OCI-M2 (cell line): ENCODE measurements around the gene ARPP21.

Source experiments
- DNase-seq: peaks from one replicate; lab custom pipeline; 2025; ENCODE audit not compliant: unreplicated experiment; lab: John Stamatoyannopoulos, UW

Gene ARPP21

GRCh38 chr3:35733341-35733740 lies 94.0 kb downstream of the ARPP21 start:
- DNase-seq, result no peak

GRCh38 chr3:35733864-35734263 lies 94.5 kb downstream of the ARPP21 start:
- no peak for DNase-seq

GRCh38 chr3:35737080-35737479 lies 97.8 kb downstream of the ARPP21 start:
- DNase-seq, result no peak

- DNase-seq, result no peak
Measured at GRCh38 chr3:35737527-35737926, 98.2 kb downstream of the ARPP21 start.

- DNase-seq, result no peak
Measured at GRCh38 chr3:35737934-35738706, 98.8 kb downstream of the ARPP21 start.

GRCh38 chr3:35739181-35739809 lies 100.0 kb downstream of the ARPP21 start:
- DNase-seq, result no peak

GRCh38 chr3:35739964-35740527 lies 100.7 kb downstream of the ARPP21 start:
- no peak for DNase-seq

- no peak for DNase-seq
Measured at GRCh38 chr3:35743218-35743617, 103.9 kb downstream of the ARPP21 start.

- no peak for DNase-seq
Measured at GRCh38 chr3:35744419-35744818, 105.1 kb downstream of the ARPP21 start.

- DNase-seq, result no peak
Measured at GRCh38 chr3:35745351-35745750, 106.0 kb downstream of the ARPP21 start.

- no peak for DNase-seq
Measured at GRCh38 chr3:35745802-35746484, 106.6 kb downstream of the ARPP21 start.

GRCh38 chr3:35746492-35746891 lies 107.2 kb downstream of the ARPP21 start:
- no peak for DNase-seq

- DNase-seq, result no peak
Measured at GRCh38 chr3:35748144-35748543, 108.8 kb downstream of the ARPP21 start.

GRCh38 chr3:35751207-35751606 lies 111.9 kb downstream of the ARPP21 start:
- DNase-seq, result no peak

GRCh38 chr3:35757991-35758757 lies 118.8 kb downstream of the ARPP21 start:
- no peak for DNase-seq

- DNase-seq, result no peak
Measured at GRCh38 chr3:35760146-35760545, 120.8 kb downstream of the ARPP21 start.

- no peak for DNase-seq
Measured at GRCh38 chr3:35761311-35761710, 122.0 kb downstream of the ARPP21 start.

- DNase-seq, result no peak
Measured at GRCh38 chr3:35772381-35773015, 133.2 kb downstream of the ARPP21 start.

GRCh38 chr3:35773417-35773816 lies 134.1 kb downstream of the ARPP21 start:
- DNase-seq, result no peak

GRCh38 chr3:35776346-35776745 lies 137.0 kb downstream of the ARPP21 start:
- DNase-seq, result no peak

- no peak for DNase-seq
Measured at GRCh38 chr3:35777065-35777464, 137.7 kb downstream of the ARPP21 start.
